Loucy (cell line): ENCODE data around the gene HSD3B7.

Source experiments
- H2AFZ ChIP-seq: fragments of 200-600 bp; sonication (generic); 2 replicates; pipeline ENCODE4 v1.6.0; 2016; ENCODE audit warnings: antibody characterized with exemption, mild to moderate bottlenecking, low read length, moderate library complexity
- H3F3A ChIP-seq: fragments of 200-600 bp; 2 replicates; pipeline ENCODE4 v1.6.0; 2016; ENCODE audit warnings: antibody characterized with exemption, low read depth, mild to moderate bottlenecking
- H3K27me3 ChIP-seq: fragments of 200-600 bp; sonication (generic); 2 replicates; pipeline ENCODE4 v1.6.1; 2014; ENCODE audit warnings: low read length, mild to moderate bottlenecking; ENCODE audit not compliant: insufficient read depth, poor library complexity, severe bottlenecking
- H3K36me3 ChIP-seq: fragments of 200-600 bp; sonication (generic); 2 replicates; pipeline ENCODE4 v1.6.1; 2016; ENCODE audit warnings: low read length; ENCODE audit not compliant: insufficient read depth
- H3K4me1 ChIP-seq: fragments of 200-600 bp; sonication (generic); 2 replicates; pipeline ENCODE4 v1.5.1; 2014; ENCODE audit warnings: low read length, mild to moderate bottlenecking; ENCODE audit not compliant: insufficient read depth, poor library complexity, severe bottlenecking
- H3K4me2 ChIP-seq: fragments of 200-600 bp; sonication (generic); 2 replicates; pipeline ENCODE4 v1.6.0; 2014; ENCODE audit warnings: antibody characterized with exemption, low read length, low read depth, mild to moderate bottlenecking; ENCODE audit not compliant: poor library complexity, severe bottlenecking
- H3K4me3 ChIP-seq: fragments of 200-600 bp; sonication (generic); 2 replicates; pipeline ENCODE4 v1.5.1; 2014; ENCODE audit warnings: low read length, mild to moderate bottlenecking, mixed read lengths; ENCODE audit not compliant: poor library complexity, severe bottlenecking
- H3K79me2 ChIP-seq: fragments of 200-600 bp; sonication (generic); 2 replicates; pipeline ENCODE4 v1.6.1; 2014; ENCODE audit warnings: low read length; ENCODE audit not compliant: insufficient read depth
- H3K9ac ChIP-seq: fragments of 200-600 bp; sonication (generic); 2 replicates; pipeline ENCODE4 v1.6.0; 2014; ENCODE audit warnings: mild to moderate bottlenecking, low read depth, low read length, moderate library complexity; ENCODE audit not compliant: poor library complexity, severe bottlenecking
- H3K9me2 ChIP-seq: fragments of 200-600 bp; sonication (generic); replicated peaks from 2 replicates; pipeline ENCODE4 v1.6.1; 2016; ENCODE audit warnings: low read depth, low read length, mixed read lengths
- H3K9me3 ChIP-seq: fragments of 200-600 bp; sonication (generic); 2 replicates; pipeline ENCODE4 v1.6.1; 2014; ENCODE audit warnings: mild to moderate bottlenecking, antibody characterized with exemption, low read length, low read depth; ENCODE audit not compliant: insufficient read depth
- H4K20me1 ChIP-seq: fragments of 200-600 bp; sonication (generic); 2 replicates; pipeline ENCODE4 v1.6.0; 2014; ENCODE audit warnings: antibody characterized with exemption, low read length, mild to moderate bottlenecking; ENCODE audit not compliant: insufficient read depth, poor library complexity, severe bottlenecking
- EZH2phosphoT487 ChIP-seq: fragments of 200-600 bp; IDR thresholded peaks from 2 replicates; pipeline ENCODE4 v1.6.1; 2018; ENCODE audit warnings: antibody characterized with exemption, mild to moderate bottlenecking, moderate library complexity, borderline replicate concordance
- TF ChIP-seq, protein P1 (sequence below): fragments of 200-600 bp; sonication (generic); conservative IDR thresholded peaks from 2 replicates; pipeline ENCODE4 v1.5.1; 2014; ENCODE audit warnings: mild to moderate bottlenecking, antibody characterized with exemption, low read length

HSD3B7 gene

DNA sequence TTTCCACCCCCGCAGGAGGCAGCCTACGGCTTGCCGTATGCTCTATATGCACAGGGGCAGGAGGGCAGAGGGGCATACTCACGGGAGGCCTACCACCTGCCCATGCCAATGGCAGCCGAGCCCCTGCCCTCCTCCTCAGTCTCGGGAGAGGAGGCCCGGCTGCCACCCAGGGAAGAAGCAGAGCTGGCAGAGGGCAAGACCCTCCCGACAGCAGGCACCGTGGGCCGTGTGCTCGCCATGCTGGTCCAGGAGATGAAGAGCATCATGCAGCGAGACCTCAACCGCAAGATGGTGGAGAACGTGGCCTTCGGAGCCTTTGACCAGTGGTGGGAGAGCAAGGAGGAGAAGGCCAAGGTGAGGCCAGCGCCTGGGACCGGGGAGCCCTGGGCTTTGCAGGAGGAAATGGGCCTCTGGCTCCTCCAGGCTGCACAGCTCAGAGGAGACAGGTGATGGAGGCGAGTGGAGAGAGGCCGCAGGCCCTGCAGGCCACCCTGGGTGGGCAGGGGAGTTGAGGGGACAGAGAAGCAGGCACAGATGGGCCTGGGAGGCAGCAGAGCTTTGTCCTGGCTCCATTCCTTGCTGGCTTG, 18.9 kb upstream of the HSD3B7 start:
- peaks cover 81% of the 10 kb centered on the region; the same call in 1 of the 2 replicates for H3K36me3 ChIP-seq
- no peaks in the 10 kb centered on the region for H3K9me2 ChIP-seq
- no peak overlapping the region for H3K4me3 ChIP-seq
- H3K27me3 ChIP-seq = no peaks in the 10 kb centered on the region
- no peak overlapping the region for H3K4me2 ChIP-seq
- no peak overlapping the region for H3K9ac ChIP-seq
- no peaks in the 10 kb centered on the region for H3K9me3 ChIP-seq
- H3K79me2 ChIP-seq = peaks cover 7% of the 10 kb centered on the region; the same call in 1 of the 2 replicates
- no peaks in the 10 kb centered on the region for H3K4me1 ChIP-seq
- TF ChIP-seq, protein P1, sequence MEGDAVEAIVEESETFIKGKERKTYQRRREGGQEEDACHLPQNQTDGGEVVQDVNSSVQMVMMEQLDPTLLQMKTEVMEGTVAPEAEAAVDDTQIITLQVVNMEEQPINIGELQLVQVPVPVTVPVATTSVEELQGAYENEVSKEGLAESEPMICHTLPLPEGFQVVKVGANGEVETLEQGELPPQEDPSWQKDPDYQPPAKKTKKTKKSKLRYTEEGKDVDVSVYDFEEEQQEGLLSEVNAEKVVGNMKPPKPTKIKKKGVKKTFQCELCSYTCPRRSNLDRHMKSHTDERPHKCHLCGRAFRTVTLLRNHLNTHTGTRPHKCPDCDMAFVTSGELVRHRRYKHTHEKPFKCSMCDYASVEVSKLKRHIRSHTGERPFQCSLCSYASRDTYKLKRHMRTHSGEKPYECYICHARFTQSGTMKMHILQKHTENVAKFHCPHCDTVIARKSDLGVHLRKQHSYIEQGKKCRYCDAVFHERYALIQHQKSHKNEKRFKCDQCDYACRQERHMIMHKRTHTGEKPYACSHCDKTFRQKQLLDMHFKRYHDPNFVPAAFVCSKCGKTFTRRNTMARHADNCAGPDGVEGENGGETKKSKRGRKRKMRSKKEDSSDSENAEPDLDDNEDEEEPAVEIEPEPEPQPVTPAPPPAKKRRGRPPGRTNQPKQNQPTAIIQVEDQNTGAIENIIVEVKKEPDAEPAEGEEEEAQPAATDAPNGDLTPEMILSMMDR = no peak
- TF ChIP-seq EZH2phosphoT487 = no peak
- no peaks in the 10 kb centered on the region for H3F3A ChIP-seq
- H2AFZ ChIP-seq = no peak overlapping the region
- H4K20me1 ChIP-seq = no peaks in the 10 kb centered on the region

DNA sequence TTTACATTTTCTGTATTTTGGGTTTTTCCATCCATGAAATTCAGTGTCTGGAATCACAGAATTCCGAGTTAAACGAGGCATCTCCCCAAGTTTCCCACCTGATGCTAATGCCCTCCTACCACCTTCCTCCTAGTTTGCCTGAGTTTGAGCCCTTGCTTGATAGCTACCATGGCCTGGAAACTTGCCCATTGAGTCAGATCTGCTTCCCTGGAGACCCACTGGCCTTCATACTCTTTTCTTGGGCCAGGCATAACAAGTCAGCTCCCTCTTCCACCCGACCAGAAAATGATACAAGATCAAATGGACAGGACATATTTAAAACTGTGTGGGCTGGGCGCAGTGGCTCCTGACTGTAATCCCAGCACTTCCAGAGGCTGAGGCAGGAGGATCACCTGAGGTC, 17.2 kb upstream of the HSD3B7 start:
- Histone ChIP-seq H3K4me2 (no peak overlapping the region), H4K20me1 (no peaks in the 10 kb centered on the region)

DNA sequence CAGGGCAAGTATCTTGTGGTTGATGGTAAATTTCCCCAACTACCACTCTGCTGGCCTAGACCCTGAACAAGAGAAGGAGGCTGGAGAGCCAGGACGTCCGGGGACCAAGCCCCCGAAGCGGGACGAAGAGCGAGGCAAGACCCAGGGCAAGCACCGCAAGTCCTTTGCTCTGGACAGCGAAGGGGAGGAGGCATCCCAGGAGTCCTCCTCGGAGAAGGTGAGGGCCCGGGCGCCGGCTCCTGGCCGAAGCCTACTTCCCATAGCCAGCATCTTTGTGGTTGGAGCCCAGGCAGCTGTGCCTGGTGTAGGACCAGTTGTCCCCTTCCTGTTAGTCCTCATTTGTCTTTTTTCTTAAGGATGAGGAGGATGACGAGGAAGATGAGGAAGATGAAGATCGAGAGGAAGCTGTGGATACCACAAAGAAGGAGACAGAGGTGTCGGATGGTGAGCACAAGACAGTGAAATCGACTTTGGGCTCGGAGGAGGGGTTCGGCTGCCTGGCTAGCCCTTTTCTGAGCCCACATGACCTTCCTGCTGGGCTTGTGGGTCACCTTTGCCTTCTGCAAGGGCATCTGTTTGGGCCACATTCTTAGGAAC, 15.7 kb upstream of the HSD3B7 start:
- no peak overlapping the region for H3K9ac ChIP-seq
- peaks cover 75% of the 10 kb centered on the region; the same call in 1 of the 2 replicates for H3K36me3 ChIP-seq
- H2AFZ ChIP-seq = no peak overlapping the region

More for the DNA sequence above, 17.2 kb upstream of the HSD3B7 start:
- H3K4me3 ChIP-seq = no peak overlapping the region
- H3K4me1 ChIP-seq = no peaks in the 10 kb centered on the region
- H3K36me3 ChIP-seq = peaks cover 78% of the 10 kb centered on the region; the same call in 1 of the 2 replicates
- H3K27me3 ChIP-seq = no peaks in the 10 kb centered on the region
- no peak overlapping the region for H3K9ac ChIP-seq
- H3K9me3 ChIP-seq = no peaks in the 10 kb centered on the region
- no peak overlapping the region for H2AFZ ChIP-seq
- no peaks in the 10 kb centered on the region for H3F3A ChIP-seq
- H3K9me2 ChIP-seq = no peaks in the 10 kb centered on the region
- no peak for TF ChIP-seq EZH2phosphoT487
- TF ChIP-seq, protein P1 = no peak
- H3K79me2 ChIP-seq = no peaks in the 10 kb centered on the region

More for the DNA sequence above, 15.7 kb upstream of the HSD3B7 start:
- Histone ChIP-seq H3K4me3 (no peak overlapping the region), H3K4me1 (no peaks in the 10 kb centered on the region), H3F3A (no peaks in the 10 kb centered on the region), H3K79me2 (no peaks in the 10 kb centered on the region), H3K9me2 (no peaks in the 10 kb centered on the region), H3K4me2 (no peak overlapping the region), H3K27me3 (no peaks in the 10 kb centered on the region), H4K20me1 (no peaks in the 10 kb centered on the region), H3K9me3 (no peaks in the 10 kb centered on the region)
- TF ChIP-seq, protein P1 = no peak
- no peak for TF ChIP-seq EZH2phosphoT487
